A549 (cell line): Measurements from ENCODE around the gene MAG. TPM values are rescaled to one million over a fixed set of nuclear protein-coding genes. Genes with fewer than 3 reads are reported as not detected.

ENCODE experiments used
- ATAC-seq, 2 experiments: fragments of 200-7000 bp in 1 of 2; fragments of >200 bp in 1 of 2; cut with Nextera tagmentation in 1 of 2; cut with Tn5 transposase in 1 of 2; 3 replicates each; pipeline versions ENCODE4 v1.8.0 to v1.9.1; 2018 to 2020; ENCODE audit warnings: mild to moderate bottlenecking in 1 of 2, moderate library complexity in 1 of 2
- CTCF ChIA-PET: fragments of 300-600 bp; sonication (Branson Sonifier 250); formaldehyde crosslinking; extraction: SDS; loops from one replicate; lab custom pipeline; 2021; ENCODE audit warnings: antibody characterized with exemption, inconsistent platforms; lab: Yijun Ruan, JAX
- POLR2A ChIA-PET: fragments of 350-600 bp; formaldehyde crosslinking; extraction: SDS; loops from one replicate; lab custom pipeline; 2021; ENCODE audit warnings: antibody characterized with exemption, inconsistent platforms; lab: Yijun Ruan, JAX
- DNase-seq, 2 experiments: peaks; one replicate each; pipeline versions ENCODE4 v3.0.0 to v3.0.0-alpha.2; 2011 to 2016; ENCODE audit warnings: low read depth in 1 of 2, low spot score in 1 of 2
- FAIRE-seq: peaks from 2 replicates; lab custom pipeline; 2011; peaks lifted over from hg19 to GRCh38; lab: Jason Lieb, UNC
- H3K27ac ChIP-seq, 2 experiments: fragments of >200 bp; sonication (Bioruptor Twin); formaldehyde crosslinking; 3 replicates each; pipeline ENCODE4 v1.5.1; 2016 to 2017
- H3K4me1 ChIP-seq: fragments of >200 bp; sonication (Bioruptor Twin); formaldehyde crosslinking; 3 replicates; pipeline ENCODE4 v1.6.1; 2016
- H3K4me2 ChIP-seq: fragments of >200 bp; sonication (Bioruptor Twin); formaldehyde crosslinking; 3 replicates; pipeline ENCODE4 v1.6.1; 2016
- H3K4me3 ChIP-seq: fragments of >200 bp; sonication (Bioruptor Twin); formaldehyde crosslinking; 3 replicates; pipeline ENCODE4 v1.5.1; 2016
- H3K9me3 ChIP-seq: fragments of >200 bp; sonication (Bioruptor Twin); formaldehyde crosslinking; 3 replicates; pipeline ENCODE4 v1.6.1; 2016
- EHF ChIP-seq: fragments of 250-450 bp; sonication (Bioruptor Pico); IDR thresholded peaks from 2 replicates; pipeline ENCODE4 v1.5.0; 2020; ENCODE audit warnings: mild to moderate bottlenecking
- FOXS1 ChIP-seq: fragments of 250-450 bp; sonication (Bioruptor Pico); IDR thresholded peaks from 2 replicates; pipeline ENCODE4 v1.5.0; 2020; ENCODE audit warnings: mild to moderate bottlenecking, moderate library complexity
- HEYL ChIP-seq: fragments of 250-450 bp; sonication (Bioruptor Pico); IDR thresholded peaks from 2 replicates; pipeline ENCODE4 v1.8.0; 2021; ENCODE audit warnings: mild to moderate bottlenecking, moderate library complexity
- HOXB5 ChIP-seq: fragments of 250-450 bp; sonication (Bioruptor Pico); IDR thresholded peaks from 2 replicates; pipeline ENCODE4 v1.5.0; 2020; ENCODE audit warnings: mild to moderate bottlenecking, moderate library complexity
- JUNB ChIP-seq: fragments of >200 bp; sonication (Bioruptor Twin); formaldehyde crosslinking; IDR thresholded peaks from 2 replicates; pipeline ENCODE4 v1.6.1; 2016
- NFE2L2 ChIP-seq: fragments of 150-350 bp; conservative IDR thresholded peaks from 2 replicates; pipeline ENCODE4 v1.6.1; 2014; ENCODE audit warnings: low read length
- RAD21 ChIP-seq, 2 experiments: fragments of >200 bp in 1 of 2; sonication (Bioruptor Twin) in 1 of 2; formaldehyde crosslinking in 1 of 2; IDR thresholded peaks in 1 of 2; conservative IDR thresholded peaks in 1 of 2; 2 replicates in 1 of 2; 3 replicates in 1 of 2; pipeline ENCODE4 v1.6.1; 2012 to 2018; ENCODE audit warnings: inconsistent platforms in 1 of 2
- RARB ChIP-seq: fragments of 250-450 bp; sonication (Bioruptor Pico); IDR thresholded peaks from 2 replicates; pipeline ENCODE4 v1.8.0; 2021; ENCODE audit warnings: mild to moderate bottlenecking, moderate library complexity
- RFX5 ChIP-seq: fragments of 450-650 bp; IDR thresholded peaks from 2 replicates; pipeline ENCODE4 v1.7.1; 2014; ENCODE audit warnings: antibody characterized with exemption, mild to moderate bottlenecking, moderate library complexity
- SREBF2 ChIP-seq: fragments of 450-650 bp; IDR thresholded peaks from 2 replicates; pipeline ENCODE4 v1.6.1; 2014; ENCODE audit warnings: mild to moderate bottlenecking, moderate library complexity
- TFCP2L1 ChIP-seq: fragments of 250-450 bp; sonication (Bioruptor Pico); IDR thresholded peaks from 2 replicates; pipeline ENCODE4 v1.5.0; 2021; ENCODE audit warnings: mild to moderate bottlenecking
- ZC3H11A ChIP-seq: fragments of 450-650 bp; IDR thresholded peaks from 2 replicates; pipeline ENCODE4 v1.6.1; 2014; ENCODE audit warnings: antibody characterized with exemption, mild to moderate bottlenecking
- ZFP36 ChIP-seq: fragments of 450-650 bp; IDR thresholded peaks from 2 replicates; pipeline ENCODE4 v1.6.1; 2014; ENCODE audit warnings: borderline replicate concordance; ENCODE audit not compliant: partially characterized antibody
- WGBS: methylation state at CpG from one replicate; pipeline ENCODE4 v1.1.6; 2017; ENCODE audit errors: missing lambda C conversion rate; 5-methylcytosine and 5-hydroxymethylcytosine counted together
- polyA plus RNA-seq, 4 experiments: library from polyadenylated mRNA; depleted of rRNA in 3 of 4; stranded (reverse); fragments of >200 nt; fragmentation: RNase III in 1 of 4; extraction: RNeasy Plus Mini Kit Qiagen cat#74134 plus additional on column Dnase treatment in 1 of 4; gene quantifications; 2 replicates in 3 of 4; 3 replicates in 1 of 4; pipeline ENCODE4 v1.2.3, GENCODE V29; 2011 to 2017
- TF ChIP-seq, protein P1 (sequence below): fragments of 200-600 bp; sonication (generic); IDR thresholded peaks from 2 replicates; pipeline ENCODE4 v1.6.1; 2016; ENCODE audit warnings: antibody characterized with exemption, mild to moderate bottlenecking, moderate library complexity
- TF ChIP-seq, protein P2 (sequence below): fragments of 250-450 bp; sonication (Bioruptor Pico); IDR thresholded peaks from 2 replicates; pipeline ENCODE4 v1.5.0; 2021; ENCODE audit warnings: mild to moderate bottlenecking, moderate library complexity, borderline replicate concordance
- TF ChIP-seq, protein P3 (sequence below): fragments of >200 bp; sonication (Bioruptor Twin); formaldehyde crosslinking; IDR thresholded peaks from 3 replicates; pipeline ENCODE4 v1.5.1; 2016

Gene MAG
- polyA plus RNA-seq, 2 of the 4 experiments (the other 2 are of a cell fraction): not detected

DNA sequence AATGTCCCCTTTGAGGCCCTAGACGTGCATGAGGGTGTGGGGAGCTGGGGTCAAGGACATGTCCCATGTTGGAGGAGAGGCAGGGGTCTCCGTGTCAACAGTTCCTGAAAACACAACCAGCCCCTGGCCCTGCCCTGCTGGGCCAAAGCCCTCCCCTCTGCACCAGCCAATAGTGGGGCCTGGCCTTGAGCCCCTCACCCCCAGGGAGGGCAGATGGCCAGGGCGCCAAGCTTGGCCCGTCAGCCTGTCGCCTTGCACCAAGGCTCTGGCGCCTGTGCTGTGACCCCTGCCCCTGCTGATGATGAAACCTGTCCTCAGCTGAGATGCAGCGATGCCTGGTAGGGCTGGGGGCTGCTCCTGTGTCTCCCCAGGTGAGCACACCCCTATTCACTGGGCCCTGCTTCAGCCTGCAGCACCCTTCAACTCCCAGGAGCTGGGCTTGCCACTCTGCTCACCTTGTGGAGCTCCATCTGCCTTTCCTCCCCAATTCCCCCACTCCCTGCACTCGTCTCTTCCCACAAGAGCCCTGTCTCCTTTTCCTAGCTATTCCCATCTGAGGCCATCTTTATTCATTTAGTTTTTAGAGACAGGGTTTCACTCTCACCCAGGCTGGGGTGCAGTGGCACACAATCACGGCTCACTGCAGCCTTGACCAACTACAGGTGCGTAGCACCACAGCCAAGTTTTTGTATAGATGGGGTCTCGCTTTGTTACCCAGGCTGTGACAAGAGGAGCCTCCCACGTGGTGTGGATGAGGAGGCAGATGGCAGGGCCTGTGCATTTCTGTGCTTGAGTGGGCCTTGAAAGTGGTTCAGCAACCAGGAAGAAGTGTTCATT, 11.8 kb upstream of the MAG start (continued):
- no peak for TF ChIP-seq SREBF2
- no peak for TF ChIP-seq NFE2L2
- TF ChIP-seq, protein P1, sequence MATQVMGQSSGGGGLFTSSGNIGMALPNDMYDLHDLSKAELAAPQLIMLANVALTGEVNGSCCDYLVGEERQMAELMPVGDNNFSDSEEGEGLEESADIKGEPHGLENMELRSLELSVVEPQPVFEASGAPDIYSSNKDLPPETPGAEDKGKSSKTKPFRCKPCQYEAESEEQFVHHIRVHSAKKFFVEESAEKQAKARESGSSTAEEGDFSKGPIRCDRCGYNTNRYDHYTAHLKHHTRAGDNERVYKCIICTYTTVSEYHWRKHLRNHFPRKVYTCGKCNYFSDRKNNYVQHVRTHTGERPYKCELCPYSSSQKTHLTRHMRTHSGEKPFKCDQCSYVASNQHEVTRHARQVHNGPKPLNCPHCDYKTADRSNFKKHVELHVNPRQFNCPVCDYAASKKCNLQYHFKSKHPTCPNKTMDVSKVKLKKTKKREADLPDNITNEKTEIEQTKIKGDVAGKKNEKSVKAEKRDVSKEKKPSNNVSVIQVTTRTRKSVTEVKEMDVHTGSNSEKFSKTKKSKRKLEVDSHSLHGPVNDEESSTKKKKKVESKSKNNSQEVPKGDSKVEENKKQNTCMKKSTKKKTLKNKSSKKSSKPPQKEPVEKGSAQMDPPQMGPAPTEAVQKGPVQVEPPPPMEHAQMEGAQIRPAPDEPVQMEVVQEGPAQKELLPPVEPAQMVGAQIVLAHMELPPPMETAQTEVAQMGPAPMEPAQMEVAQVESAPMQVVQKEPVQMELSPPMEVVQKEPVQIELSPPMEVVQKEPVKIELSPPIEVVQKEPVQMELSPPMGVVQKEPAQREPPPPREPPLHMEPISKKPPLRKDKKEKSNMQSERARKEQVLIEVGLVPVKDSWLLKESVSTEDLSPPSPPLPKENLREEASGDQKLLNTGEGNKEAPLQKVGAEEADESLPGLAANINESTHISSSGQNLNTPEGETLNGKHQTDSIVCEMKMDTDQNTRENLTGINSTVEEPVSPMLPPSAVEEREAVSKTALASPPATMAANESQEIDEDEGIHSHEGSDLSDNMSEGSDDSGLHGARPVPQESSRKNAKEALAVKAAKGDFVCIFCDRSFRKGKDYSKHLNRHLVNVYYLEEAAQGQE: no peak
- TF ChIP-seq, protein P2, sequence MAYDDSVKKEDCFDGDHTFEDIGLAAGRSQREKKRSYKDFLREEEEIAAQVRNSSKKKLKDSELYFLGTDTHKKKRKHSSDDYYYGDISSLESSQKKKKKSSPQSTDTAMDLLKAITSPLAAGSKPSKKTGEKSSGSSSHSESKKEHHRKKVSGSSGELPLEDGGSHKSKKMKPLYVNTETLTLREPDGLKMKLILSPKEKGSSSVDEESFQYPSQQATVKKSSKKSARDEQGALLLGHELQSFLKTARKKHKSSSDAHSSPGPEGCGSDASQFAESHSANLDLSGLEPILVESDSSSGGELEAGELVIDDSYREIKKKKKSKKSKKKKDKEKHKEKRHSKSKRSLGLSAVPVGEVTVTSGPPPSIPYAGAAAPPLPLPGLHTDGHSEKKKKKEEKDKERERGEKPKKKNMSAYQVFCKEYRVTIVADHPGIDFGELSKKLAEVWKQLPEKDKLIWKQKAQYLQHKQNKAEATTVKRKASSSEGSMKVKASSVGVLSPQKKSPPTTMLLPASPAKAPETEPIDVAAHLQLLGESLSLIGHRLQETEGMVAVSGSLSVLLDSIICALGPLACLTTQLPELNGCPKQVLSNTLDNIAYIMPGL: no peak
- no peak for TF ChIP-seq RAD21 (conservative IDR thresholded peaks at IDR 0.05 in 1 of 2, IDR thresholded peaks at IDR 0.05 in 1 of 2)

DNA sequence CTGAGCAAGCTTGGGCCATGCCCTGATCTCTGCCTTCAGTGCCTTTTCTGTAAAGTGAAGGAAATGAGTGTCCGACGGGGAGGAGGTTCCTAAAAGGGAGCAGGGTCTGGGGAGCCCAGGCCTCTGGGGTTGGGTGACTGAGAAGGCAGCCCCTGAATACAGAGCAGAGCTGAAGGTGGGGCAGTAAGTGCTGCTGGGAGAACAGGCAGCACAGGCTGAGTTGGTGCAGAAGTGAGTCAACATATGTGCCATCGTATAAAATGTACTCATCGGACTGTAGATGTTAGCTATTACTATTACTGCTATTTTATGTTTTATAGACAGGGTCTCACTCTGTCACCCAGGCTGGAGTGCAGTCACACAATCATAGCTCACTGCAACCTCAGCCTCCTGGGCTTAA, 10.7 kb upstream of the MAG start:
- no peak for TF ChIP-seq FOXS1 (CRISPR knock-in tag)
- TF ChIP-seq HOXB5 (CRISPR knock-in tag): no peak
- ChIA-PET CTCF (interaction anchor here (0.5 to 10.6 kb wide), 11 partner anchors 8 to 425 kb away, joined by 3 to 97 read pairs (median 3); partner anchors contain the start of genes MAG and USF2), POLR2A (interaction anchor here (0.6 kb wide), 1 partner anchor 825 kb away, joined by 4 read pairs; no protein-coding TSS in a partner anchor)
- no peaks in the 10 kb centered on the region for H3K9me3 ChIP-seq
- H3K4me2 ChIP-seq: no peak overlapping the region
- DNase-seq (no peak), ATAC-seq (peak; percentile 21 to 30; a peak in 3 of 6 replicates), FAIRE-seq (peak; percentile 84)
- H3K4me1 ChIP-seq: no peaks in the 10 kb centered on the region
- 75% methylated on average over 4 of the region's 4 CpGs for WGBS
- H3K4me3 ChIP-seq: no peak overlapping the region
- no peak overlapping the region for H3K27ac ChIP-seq

DNA sequence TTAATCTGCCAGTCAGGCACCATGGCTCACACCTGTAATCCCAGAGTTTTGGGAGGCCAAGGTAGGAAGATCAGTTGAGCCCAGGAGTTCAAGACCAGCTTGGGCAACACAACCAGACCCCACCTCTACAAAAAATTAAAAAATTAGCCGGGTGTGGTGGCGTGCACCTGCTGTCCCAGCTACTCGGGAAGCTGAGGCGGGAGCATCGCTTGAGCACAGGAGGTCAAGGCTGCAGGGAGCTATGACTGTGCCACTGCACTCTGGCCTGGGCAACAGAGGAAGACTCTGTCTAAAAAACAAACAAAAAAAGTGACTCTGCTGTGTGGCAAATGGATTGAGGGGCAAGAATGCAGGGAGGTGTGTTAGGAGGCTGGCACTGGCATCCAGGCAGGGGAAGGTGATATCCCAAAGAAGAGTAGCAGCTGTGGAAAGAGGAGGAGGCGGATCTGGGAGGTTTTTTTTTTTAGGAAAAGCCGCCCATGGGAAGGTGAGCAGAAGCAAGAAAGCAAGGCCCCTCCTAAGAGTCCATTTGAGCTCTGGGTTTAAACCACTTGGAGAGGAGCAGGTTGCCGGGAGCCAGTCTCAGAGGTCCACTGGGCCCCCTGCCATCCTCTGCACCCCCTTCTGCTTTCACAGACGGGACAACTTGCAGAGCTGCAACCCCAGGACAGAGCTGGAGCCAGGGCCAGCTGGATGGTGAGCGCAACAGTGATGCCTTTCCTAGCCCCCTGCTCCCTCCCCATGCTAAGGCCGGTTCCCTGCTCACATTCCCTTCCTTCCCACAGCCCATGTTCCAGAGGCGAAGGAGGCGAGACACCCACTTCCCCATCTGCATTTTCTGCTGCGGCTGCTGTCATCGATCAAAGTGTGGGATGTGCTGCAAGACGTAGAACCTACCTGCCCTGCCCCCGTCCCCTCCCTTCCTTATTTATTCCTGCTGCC, 7.5 kb upstream of the MAG start:
- DNase-seq: no peak
- TF ChIP-seq ZC3H11A (no peak), RARB (CRISPR knock-in tag) (no peak), EHF (no peak), RFX5 (no peak), JUNB (no peak), TFCP2L1 (CRISPR knock-in tag) (no peak), ZFP36 (no peak), HEYL (CRISPR knock-in tag) (no peak)
- TF ChIP-seq, protein P3, sequence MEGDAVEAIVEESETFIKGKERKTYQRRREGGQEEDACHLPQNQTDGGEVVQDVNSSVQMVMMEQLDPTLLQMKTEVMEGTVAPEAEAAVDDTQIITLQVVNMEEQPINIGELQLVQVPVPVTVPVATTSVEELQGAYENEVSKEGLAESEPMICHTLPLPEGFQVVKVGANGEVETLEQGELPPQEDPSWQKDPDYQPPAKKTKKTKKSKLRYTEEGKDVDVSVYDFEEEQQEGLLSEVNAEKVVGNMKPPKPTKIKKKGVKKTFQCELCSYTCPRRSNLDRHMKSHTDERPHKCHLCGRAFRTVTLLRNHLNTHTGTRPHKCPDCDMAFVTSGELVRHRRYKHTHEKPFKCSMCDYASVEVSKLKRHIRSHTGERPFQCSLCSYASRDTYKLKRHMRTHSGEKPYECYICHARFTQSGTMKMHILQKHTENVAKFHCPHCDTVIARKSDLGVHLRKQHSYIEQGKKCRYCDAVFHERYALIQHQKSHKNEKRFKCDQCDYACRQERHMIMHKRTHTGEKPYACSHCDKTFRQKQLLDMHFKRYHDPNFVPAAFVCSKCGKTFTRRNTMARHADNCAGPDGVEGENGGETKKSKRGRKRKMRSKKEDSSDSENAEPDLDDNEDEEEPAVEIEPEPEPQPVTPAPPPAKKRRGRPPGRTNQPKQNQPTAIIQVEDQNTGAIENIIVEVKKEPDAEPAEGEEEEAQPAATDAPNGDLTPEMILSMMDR: no peak
- TF ChIP-seq, protein P1: no peak
- TF ChIP-seq, protein P2: no peak

More for the DNA sequence above, 7.5 kb upstream of the MAG start:
- WGBS: 72% methylated on average over 17 of the region's 17 CpGs
- FAIRE-seq (no peak), ATAC-seq (no peak)
- no peak overlapping the region for H3K27ac ChIP-seq
- H3K4me1 ChIP-seq: no peaks in the 10 kb centered on the region
- H3K4me2 ChIP-seq: no peak overlapping the region
- no peak overlapping the region for H3K4me3 ChIP-seq
- CTCF ChIA-PET: interaction anchor here (1.2 to 10.6 kb wide), 5 partner anchors 11 to 211 kb away, joined by 3 to 97 read pairs (median 4); partner anchors contain the start of gene USF2
- POLR2A ChIA-PET: interaction anchor here (1.0 kb wide), 1 partner anchor 15 kb away, joined by 3 read pairs; no protein-coding TSS in a partner anchor
- no peaks in the 10 kb centered on the region for H3K9me3 ChIP-seq
